IMR-90 (cell line): ENCODE data around the gene OR11A1. TPM values are rescaled to one million over a fixed set of nuclear protein-coding genes. Genes with fewer than 3 reads are reported as not detected.

Experiments
- ATAC-seq: fragments of 200-7000 bp; cut with Tn5 transposase; 2 replicates; pipeline ENCODE4 v1.9.1; 2020; ENCODE audit warnings: low read depth, mild to moderate bottlenecking, moderate library complexity
- BruUV-seq: library from RNA; stranded (reverse); fragments of 400-500 nt; replicated peaks from 2 replicates; lab custom pipeline; 2021; lab: Mats Ljungman, UMichigan
- CTCF ChIA-PET: fragments of 300-600 bp; formaldehyde crosslinking; extraction: SDS; loops from one replicate; lab custom pipeline; 2021; ENCODE audit warnings: antibody characterized with exemption; lab: Yijun Ruan, JAX
- POLR2A ChIA-PET: fragments of 300-600 bp; sonication (Branson Sonifier 250); formaldehyde crosslinking; loops from one replicate; lab custom pipeline; 2022; ENCODE audit warnings: antibody characterized with exemption; ENCODE audit not compliant: unreplicated experiment; lab: Charles Lee
- DNase-seq: peaks from one replicate; pipeline ENCODE4 v3.0.0; 2013
- H2AFZ ChIP-seq: replicated peaks from 2 replicates; pipeline ENCODE3; 2013; ENCODE audit warnings: low read length, mild to moderate bottlenecking; ENCODE audit not compliant: poor library complexity
- H2AK5ac ChIP-seq: 2 replicates; pipeline ENCODE4 v1.6.1; 2013; ENCODE audit warnings: low read depth, low read length, inconsistent platforms
- H2AK9ac ChIP-seq: replicated peaks from 2 replicates; pipeline ENCODE3; 2013; ENCODE audit warnings: mild to moderate bottlenecking, low read depth, low read length, moderate library complexity; ENCODE audit not compliant: poor library complexity
- H2BK120ac ChIP-seq: 2 replicates; pipeline ENCODE4 v1.6.1; 2013; ENCODE audit warnings: low read depth, low read length, inconsistent platforms
- H2BK15ac ChIP-seq: 3 replicates; pipeline ENCODE4 v1.6.1; 2013; ENCODE audit warnings: low read depth, low read length, inconsistent platforms
- H2BK20ac ChIP-seq: 2 replicates; pipeline ENCODE4 v1.6.1; 2013; ENCODE audit warnings: low read depth, mild to moderate bottlenecking, inconsistent platforms, low read length, moderate library complexity
- H2BK5ac ChIP-seq: 2 replicates; pipeline ENCODE4 v1.6.1; 2013; ENCODE audit warnings: mild to moderate bottlenecking, low read depth, low read length, inconsistent platforms; ENCODE audit not compliant: poor library complexity, severe bottlenecking
- H3K14ac ChIP-seq: replicated peaks from 2 replicates; pipeline ENCODE4 v1.6.1; 2013; ENCODE audit warnings: low read depth, low read length, inconsistent platforms
- H3K18ac ChIP-seq: 2 replicates; pipeline ENCODE4 v1.6.1; 2013; ENCODE audit warnings: low read depth, low read length, control low read depth
- H3K23ac ChIP-seq: 2 replicates; pipeline ENCODE4 v1.6.1; 2013; ENCODE audit warnings: low read depth, low read length, inconsistent platforms
- H3K27ac ChIP-seq: 2 replicates; pipeline ENCODE4 v1.5.1; 2013; ENCODE audit warnings: mild to moderate bottlenecking, control low read depth, low read length; ENCODE audit not compliant: insufficient read depth
- H3K27me3 ChIP-seq: 2 replicates; pipeline ENCODE4 v1.6.1; 2013; ENCODE audit warnings: low read length; ENCODE audit not compliant: control insufficient read depth, insufficient read depth
- H3K36me3 ChIP-seq: 2 replicates; pipeline ENCODE4 v1.6.1; 2013; ENCODE audit warnings: low read length, mixed read lengths; ENCODE audit not compliant: control insufficient read depth, insufficient read depth
- H3K4ac ChIP-seq: 2 replicates; pipeline ENCODE4 v1.6.1; 2013; ENCODE audit warnings: low read depth, low read length, inconsistent platforms
- H3K4me1 ChIP-seq: 2 replicates; pipeline ENCODE4 v1.6.1; 2013; ENCODE audit warnings: low read length, mixed read lengths; ENCODE audit not compliant: control insufficient read depth, insufficient read depth
- H3K4me2 ChIP-seq: 2 replicates; pipeline ENCODE4 v1.6.1; 2013; ENCODE audit warnings: low read depth, mild to moderate bottlenecking, control low read depth, low read length, moderate library complexity
- H3K4me3 ChIP-seq: 2 replicates; pipeline ENCODE4 v1.5.1; 2013; ENCODE audit warnings: low read depth, mild to moderate bottlenecking, control low read depth, low read length, moderate library complexity; ENCODE audit not compliant: insufficient read depth
- H3K56ac ChIP-seq: 2 replicates; pipeline ENCODE4 v1.6.1; 2013; ENCODE audit warnings: low read length, inconsistent platforms; ENCODE audit not compliant: insufficient read depth; ENCODE audit errors: extremely low read depth
- H3K79me1 ChIP-seq, 2 experiments: 2 replicates each; pipeline ENCODE4 v1.6.1; 2013; ENCODE audit warnings: low read length in 2 of 2, inconsistent platforms in 1 of 2, low read depth in 1 of 2
- H3K9ac ChIP-seq: 2 replicates; pipeline ENCODE4 v1.6.1; 2013; ENCODE audit warnings: low read depth, low read length, control low read depth
- H3K9me1 ChIP-seq: 2 replicates; pipeline ENCODE4 v1.6.1; 2013; ENCODE audit warnings: low read length, inconsistent platforms; ENCODE audit not compliant: insufficient read depth
- H3K9me3 ChIP-seq: 2 replicates; pipeline ENCODE4 v1.6.1; 2013; ENCODE audit warnings: low read length; ENCODE audit not compliant: control insufficient read depth, insufficient read depth
- H4K20me1 ChIP-seq: 2 replicates; pipeline ENCODE4 v1.6.1; 2013; ENCODE audit warnings: low read length, inconsistent platforms; ENCODE audit not compliant: insufficient read depth
- H4K5ac ChIP-seq: 2 replicates; pipeline ENCODE4 v1.6.1; 2013; ENCODE audit warnings: mild to moderate bottlenecking, low read depth, low read length, control low read depth
- H4K8ac ChIP-seq, 2 experiments: 2 replicates each; pipeline ENCODE4 v1.6.1; 2013; ENCODE audit warnings: low read depth in 2 of 2, low read length in 2 of 2, control low read depth in 1 of 2, inconsistent platforms in 1 of 2
- H4K91ac ChIP-seq: 2 replicates; pipeline ENCODE4 v1.6.1; 2013; ENCODE audit warnings: low read depth, low read length, inconsistent platforms; ENCODE audit not compliant: insufficient read depth
- BHLHE40 ChIP-seq: fragments of 150-350 bp; IDR thresholded peaks from 2 replicates; pipeline ENCODE4 v1.6.1; 2016; ENCODE audit warnings: mild to moderate bottlenecking, low read depth, low read length
- CHD1 ChIP-seq: IDR thresholded peaks from 2 replicates; pipeline ENCODE4 v1.6.1; 2012; ENCODE audit warnings: low read depth, low read length, improper control_type of control experiment
- MAFK ChIP-seq: IDR thresholded peaks from 2 replicates; pipeline ENCODE4 v1.6.1; 2012; ENCODE audit warnings: low read depth, low read length, improper control_type of control experiment
- MAZ ChIP-seq: IDR thresholded peaks from 2 replicates; pipeline ENCODE4 v1.6.1; 2012; ENCODE audit warnings: low read depth, mild to moderate bottlenecking, low read length, improper control_type of control experiment, moderate library complexity, borderline replicate concordance
- NFE2L2 ChIP-seq: fragments of 150-350 bp; IDR thresholded peaks from 2 replicates; pipeline ENCODE4 v1.6.1; 2016; ENCODE audit warnings: low read depth, mild to moderate bottlenecking, low read length
- POLR2A ChIP-seq: IDR thresholded peaks from 2 replicates; pipeline ENCODE4 v1.6.1; 2012; ENCODE audit warnings: mild to moderate bottlenecking, low read depth, low read length
- RAD21 ChIP-seq: IDR thresholded peaks from 2 replicates; pipeline ENCODE4 v1.6.1; 2012; ENCODE audit warnings: low read length, improper control_type of control experiment
- RCOR1 ChIP-seq: IDR thresholded peaks from 2 replicates; pipeline ENCODE4 v1.6.1; 2012; ENCODE audit warnings: mild to moderate bottlenecking, low read length, improper control_type of control experiment; ENCODE audit not compliant: insufficient replicate concordance
- SMC3 ChIP-seq: fragments of 150-350 bp; IDR thresholded peaks from 2 replicates; pipeline ENCODE4 v1.6.1; 2016; ENCODE audit warnings: low read depth, mild to moderate bottlenecking, antibody characterized with exemption, low read length, moderate library complexity
- WGBS, 2 experiments: methylation state at CpG; one replicate each; pipeline versions ENCODE4 v1.1.5 to v1.1.7; 2013; ENCODE audit warnings: missing lambda C conversion rate in 2 of 2; ENCODE audit not compliant: insufficient read length in 1 of 2; ENCODE audit errors: extremely low coverage in 2 of 2; 5-methylcytosine and 5-hydroxymethylcytosine counted together
- dilution Hi-C: fragments of 300-500 bp; cut with HindIII; formaldehyde crosslinking; loops from one replicate; pipeline ENCODE4 v1.14.3; 2018; ENCODE audit warnings: low sequenced_read_pairs; ENCODE audit not compliant: unreplicated experiment
- in situ Hi-C: fragments of 300-500 bp; cut with MboI; formaldehyde crosslinking; loops from 3 replicates; pipeline ENCODE4 v1.14.3; 2019; ENCODE audit warnings: low sequenced_read_pairs, inconsistent platforms, mixed read lengths
- intact Hi-C: fragments of 100-400 bp; cut with micrococcal nuclease; formaldehyde crosslinking; loops from 2 replicates; pipeline ENCODE4 v1.10.0; 2022
- polyA plus RNA-seq, 3 experiments: library from polyadenylated mRNA; depleted of rRNA; stranded (reverse); fragments of >200 nt; gene quantifications; 2 replicates each; pipeline ENCODE4 v1.2.3, GENCODE V29; 2012; ENCODE audit warnings: low replicate concordance in 1 of 3
- total RNA-seq: library from RNA; depleted of rRNA; stranded (reverse); fragments of >200 nt; gene quantifications from 2 replicates; pipeline ENCODE4 v1.2.3, GENCODE V29; 2012
- TF ChIP-seq, protein P1 (sequence below): conservative IDR thresholded peaks from 2 replicates; pipeline ENCODE4 v1.5.1; 2012; ENCODE audit warnings: mild to moderate bottlenecking, low read depth, low read length, improper control_type of control experiment
- TF ChIP-seq, protein P2 (sequence below): fragments of 150-350 bp; IDR thresholded peaks from 2 replicates; pipeline ENCODE4 v1.6.1; 2016; ENCODE audit warnings: low read depth, mild to moderate bottlenecking, low read length, moderate library complexity, borderline replicate concordance

The OR11A1 gene
- total and polyA plus RNA-seq, 2 of the 4 experiments (the other 2 are of a cell fraction) = not detected

- intact Hi-C loops = no loop called here
- H4K20me1 ChIP-seq = no peaks in the 10 kb centered on the region
- peaks cover 5% of the 10 kb centered on the region for H3K9me3 ChIP-seq
- no TSS peak for BruUV-seq
- no peak overlapping the region for H3K27ac ChIP-seq
- H4K5ac ChIP-seq = no peak overlapping the region
- no peak overlapping the region for H3K4me2 ChIP-seq
- no peak overlapping the region for H3K18ac ChIP-seq
- H3K4ac ChIP-seq = no peak overlapping the region
- POLR2A ChIA-PET = no interaction called here
- no peaks in the 10 kb centered on the region for H3K4me1 ChIP-seq
- H2BK15ac ChIP-seq = no peak overlapping the region
- whole genome bisulfite sequencing, 2 experiments = no CpG with 5 or more reads among the region's 3 CpGs
- no peak overlapping the region for H2BK20ac ChIP-seq
- no peaks in the 10 kb centered on the region for H3K36me3 ChIP-seq
- H3K56ac ChIP-seq = no peak overlapping the region
- H3K4me3 ChIP-seq = no peak overlapping the region
- H3K14ac ChIP-seq = no peak overlapping the region
- no peak for ATAC-seq
- H2AK9ac ChIP-seq = no peak overlapping the region
- no peak overlapping the region for H3K9ac ChIP-seq
- TF ChIP-seq MAZ (no peak), RAD21 (no peak), RCOR1 (no peak), MAFK (no peak), BHLHE40 (no peak), SMC3 (no peak), NFE2L2 (no peak), CHD1 (no peak), POLR2A (no peak)
- TF ChIP-seq, protein P1, sequence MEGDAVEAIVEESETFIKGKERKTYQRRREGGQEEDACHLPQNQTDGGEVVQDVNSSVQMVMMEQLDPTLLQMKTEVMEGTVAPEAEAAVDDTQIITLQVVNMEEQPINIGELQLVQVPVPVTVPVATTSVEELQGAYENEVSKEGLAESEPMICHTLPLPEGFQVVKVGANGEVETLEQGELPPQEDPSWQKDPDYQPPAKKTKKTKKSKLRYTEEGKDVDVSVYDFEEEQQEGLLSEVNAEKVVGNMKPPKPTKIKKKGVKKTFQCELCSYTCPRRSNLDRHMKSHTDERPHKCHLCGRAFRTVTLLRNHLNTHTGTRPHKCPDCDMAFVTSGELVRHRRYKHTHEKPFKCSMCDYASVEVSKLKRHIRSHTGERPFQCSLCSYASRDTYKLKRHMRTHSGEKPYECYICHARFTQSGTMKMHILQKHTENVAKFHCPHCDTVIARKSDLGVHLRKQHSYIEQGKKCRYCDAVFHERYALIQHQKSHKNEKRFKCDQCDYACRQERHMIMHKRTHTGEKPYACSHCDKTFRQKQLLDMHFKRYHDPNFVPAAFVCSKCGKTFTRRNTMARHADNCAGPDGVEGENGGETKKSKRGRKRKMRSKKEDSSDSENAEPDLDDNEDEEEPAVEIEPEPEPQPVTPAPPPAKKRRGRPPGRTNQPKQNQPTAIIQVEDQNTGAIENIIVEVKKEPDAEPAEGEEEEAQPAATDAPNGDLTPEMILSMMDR = no peak
- TF ChIP-seq, protein P2, sequence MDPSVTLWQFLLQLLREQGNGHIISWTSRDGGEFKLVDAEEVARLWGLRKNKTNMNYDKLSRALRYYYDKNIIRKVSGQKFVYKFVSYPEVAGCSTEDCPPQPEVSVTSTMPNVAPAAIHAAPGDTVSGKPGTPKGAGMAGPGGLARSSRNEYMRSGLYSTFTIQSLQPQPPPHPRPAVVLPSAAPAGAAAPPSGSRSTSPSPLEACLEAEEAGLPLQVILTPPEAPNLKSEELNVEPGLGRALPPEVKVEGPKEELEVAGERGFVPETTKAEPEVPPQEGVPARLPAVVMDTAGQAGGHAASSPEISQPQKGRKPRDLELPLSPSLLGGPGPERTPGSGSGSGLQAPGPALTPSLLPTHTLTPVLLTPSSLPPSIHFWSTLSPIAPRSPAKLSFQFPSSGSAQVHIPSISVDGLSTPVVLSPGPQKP = no peak
- no peak overlapping the region for H2BK5ac ChIP-seq
- no peak overlapping the region for H2AFZ ChIP-seq
- no peak overlapping the region for H2BK120ac ChIP-seq
- no peak overlapping the region for H4K91ac ChIP-seq
- CTCF ChIA-PET = no interaction called here
- no peaks in the 10 kb centered on the region for H3K9me1 ChIP-seq
- H3K23ac ChIP-seq = no peak overlapping the region
- in situ Hi-C loops = no loop called here
- H2AK5ac ChIP-seq = no peak overlapping the region
- no peak overlapping the region for H4K8ac ChIP-seq
- DNase-seq = no peak
- H3K27me3 ChIP-seq = no peaks in the 10 kb centered on the region
- dilution Hi-C loops = no loop called here
- no peaks in the 10 kb centered on the region for H3K79me1 ChIP-seq
These were observed 26.3 kb upstream of the OR11A1 start for GRCh38 chr6:29483186-29483585.
